Activated CD8-positive, alpha-beta memory T cell treated with anti-CD3 and anti-CD28 coated beads, Interleukin-2, amount 50 U/mL, for 1 hour (primary cell): ENCODE data around the gene U2AF1L4.
A peak's percentile ranks its signal among the peaks of the same experiment; 100 is the strongest.

ENCODE experiments used
- DNase-seq: peaks from one replicate; pipeline ENCODE4 v3.0.0-alpha.2; 2020; ENCODE audit errors: extremely low read depth

The U2AF1L4 gene

GRCh38 chr19:35757231-35757748, 12.1 kb upstream of the U2AF1L4 start:
- no peak for DNase-seq

GRCh38 chr19:35756377-35757230, 11.4 kb upstream of the U2AF1L4 start, which contains the start of gene HSPB6:
HSPB6 (minus strand) TSS chr19:35757029; CDS start chr19:35757008, 21 bp downstream.
- DNase-seq, result no peak

DNA sequence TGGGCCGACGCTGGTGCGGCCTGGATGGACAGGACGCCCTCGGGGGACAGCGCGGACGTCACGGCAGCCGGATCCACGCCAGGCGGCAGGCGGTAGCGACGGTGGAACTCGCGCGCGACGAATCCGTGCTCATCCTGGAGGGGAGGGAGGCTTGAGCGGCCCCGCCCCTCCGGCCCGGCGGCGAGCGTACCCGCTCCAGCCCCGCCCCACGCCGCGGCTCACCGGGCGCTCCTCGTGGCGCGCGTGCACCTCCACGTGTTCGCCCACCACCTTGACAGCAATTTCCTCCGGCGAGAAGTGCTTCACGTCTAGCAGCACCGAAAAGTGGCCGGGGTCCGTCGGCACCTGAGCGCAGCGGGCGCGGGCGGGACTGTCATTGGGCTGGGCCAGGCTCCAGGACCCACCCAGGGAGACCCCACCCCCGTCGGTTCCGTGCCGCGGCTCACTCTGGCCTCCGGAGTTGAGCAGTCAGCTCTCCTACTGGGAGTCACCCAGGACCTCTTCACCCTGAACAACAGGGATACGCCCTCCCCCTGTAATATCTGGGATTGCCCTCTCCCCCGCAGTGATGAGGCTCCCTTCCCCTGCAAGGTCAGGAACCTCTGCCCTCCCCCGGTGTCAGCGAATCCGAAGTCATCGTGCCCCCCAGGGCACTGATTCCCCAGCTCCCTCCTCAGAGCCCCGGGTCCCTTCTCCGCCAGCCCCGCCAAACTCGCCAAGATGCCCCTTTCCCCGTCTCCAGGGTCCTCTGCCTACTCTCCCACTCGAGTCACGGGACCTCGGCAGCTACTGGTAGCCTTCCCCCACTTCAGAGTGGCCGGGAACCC, 10.5 kb upstream of the U2AF1L4 start:
- no peak for DNase-seq

- no peak for DNase-seq
Observed at GRCh38 chr19:35755131-35755549, 9.9 kb upstream of the U2AF1L4 start.

- DNase-seq, result no peak
Observed at GRCh38 chr19:35754370-35755130, 9.3 kb upstream of the U2AF1L4 start.

- no peak for DNase-seq
Observed at GRCh38 chr19:35753634-35754369, 8.6 kb upstream of the U2AF1L4 start.

- no peak for DNase-seq
Observed at GRCh38 chr19:35752746-35753350, 7.6 kb upstream of the U2AF1L4 start.

- no peak for DNase-seq
Observed at GRCh38 chr19:35751839-35752745, 6.9 kb upstream of the U2AF1L4 start.

- DNase-seq, result no peak
Observed at GRCh38 chr19:35750167-35750566, 4.9 kb upstream of the U2AF1L4 start.

GRCh38 chr19:35748106-35749020, 3.1 kb upstream of the U2AF1L4 start, which contains the start of gene LIN37:
LIN37 (plus strand) TSS chr19:35748576; CDS start chr19:35748725, 149 bp downstream.
- peak; percentile 98 for DNase-seq

DNA sequence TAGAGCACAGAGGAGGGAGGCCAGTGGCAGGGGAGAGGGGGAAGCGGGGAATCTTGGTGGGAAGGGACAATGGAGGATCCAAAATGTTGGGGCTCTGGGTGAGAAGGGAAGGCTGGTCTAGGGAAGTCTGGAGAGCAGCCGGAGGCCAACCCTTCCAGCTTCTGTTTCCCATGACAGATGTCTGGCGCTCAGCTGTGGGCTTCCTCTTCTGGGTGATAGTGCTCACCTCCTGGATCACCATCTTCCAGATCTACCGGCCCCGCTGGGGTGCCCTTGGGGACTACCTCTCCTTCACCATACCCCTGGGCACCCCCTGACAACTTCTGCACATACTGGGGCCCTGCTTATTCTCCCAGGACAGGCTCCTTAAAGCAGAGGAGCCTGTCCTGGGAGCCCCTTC, 1.3 kb upstream of the U2AF1L4 start:
- DNase-seq, result no peak

GRCh38 chr19:35746087-35746462, 857 bp upstream of the U2AF1L4 start:
- DNase-seq, result no peak

DNA sequence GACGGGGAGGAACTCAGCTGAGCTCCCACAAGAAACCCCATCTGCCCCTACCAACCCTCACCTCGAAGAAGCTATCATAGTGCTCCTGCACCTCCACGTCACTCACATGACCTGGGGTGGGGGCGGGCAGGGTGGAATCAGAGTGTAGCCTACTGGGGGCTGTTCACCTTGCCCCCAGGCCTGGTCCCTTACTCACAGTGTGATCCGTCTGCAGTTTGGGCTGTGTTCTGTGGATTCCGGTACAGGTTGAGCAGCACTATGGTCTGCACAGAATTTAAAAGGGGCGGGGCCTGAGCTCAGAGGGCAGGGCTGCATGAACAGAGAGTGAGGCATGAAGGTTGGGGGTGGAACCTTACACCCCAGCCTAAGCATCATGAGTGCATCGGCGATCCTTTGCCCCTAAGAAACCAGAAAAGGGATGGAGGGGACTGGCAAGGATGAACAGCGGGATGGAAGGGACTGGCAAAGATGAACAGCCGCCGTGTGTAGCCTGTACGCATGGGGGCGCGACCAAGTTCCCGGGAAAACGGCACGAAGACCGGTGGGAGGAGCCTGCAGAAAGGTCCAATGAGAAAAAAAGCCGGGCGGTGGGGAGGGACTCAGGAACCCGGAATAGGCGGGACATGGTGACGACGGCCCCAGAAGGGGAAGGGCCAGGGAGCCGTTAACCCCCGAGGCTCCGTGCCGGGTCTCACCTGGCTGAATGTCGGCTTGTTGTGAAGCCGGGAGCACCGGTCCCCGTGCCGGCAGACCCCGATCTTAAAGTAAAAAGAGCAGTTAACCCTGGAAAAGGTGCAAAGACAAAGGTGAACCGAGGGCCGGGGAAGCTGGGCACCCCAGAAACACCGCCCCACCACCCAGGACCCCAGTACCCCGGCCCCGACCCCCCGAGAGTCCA, 539 bp downstream of the U2AF1L4 start:
- DNase-seq, result peak; percentile 89

DNA sequence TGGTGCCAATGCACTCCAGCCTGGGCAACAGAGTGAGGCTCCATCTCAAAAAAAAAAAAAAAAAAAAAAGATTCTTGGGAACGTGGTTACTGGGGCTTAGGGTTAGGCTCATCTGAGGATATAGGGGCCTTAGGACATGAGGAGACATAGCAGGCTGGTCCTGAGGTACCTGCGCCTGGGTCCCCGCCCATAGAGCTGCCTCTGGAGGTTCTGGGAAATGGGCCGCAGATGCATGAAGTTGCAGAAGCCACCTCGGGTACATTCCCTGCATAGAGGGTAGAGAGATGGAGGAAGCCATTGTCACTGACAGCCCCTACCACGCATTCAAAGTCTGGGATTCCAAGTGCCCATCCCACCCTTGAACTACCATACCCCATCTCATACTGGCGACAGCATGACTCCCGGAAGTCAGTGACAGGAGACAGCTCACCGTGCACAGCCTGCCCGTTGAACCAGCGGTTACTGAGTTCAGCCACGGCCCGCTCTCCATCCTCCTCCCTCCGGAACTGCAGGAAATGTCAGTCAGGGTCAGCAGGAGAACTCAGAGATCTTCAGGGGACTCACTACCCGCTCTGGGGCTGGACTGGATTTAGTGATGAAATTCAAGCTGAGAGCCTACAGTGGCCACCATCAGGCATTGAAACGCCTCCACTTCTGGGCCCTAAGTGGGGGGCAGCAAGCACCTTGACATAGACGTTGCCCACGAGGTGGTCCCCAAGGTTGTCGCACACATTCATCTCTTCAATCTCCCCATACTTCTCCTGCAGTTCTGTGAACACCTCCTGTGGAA, 1.4 kb downstream of the U2AF1L4 start:
- no peak for DNase-seq

DNA sequence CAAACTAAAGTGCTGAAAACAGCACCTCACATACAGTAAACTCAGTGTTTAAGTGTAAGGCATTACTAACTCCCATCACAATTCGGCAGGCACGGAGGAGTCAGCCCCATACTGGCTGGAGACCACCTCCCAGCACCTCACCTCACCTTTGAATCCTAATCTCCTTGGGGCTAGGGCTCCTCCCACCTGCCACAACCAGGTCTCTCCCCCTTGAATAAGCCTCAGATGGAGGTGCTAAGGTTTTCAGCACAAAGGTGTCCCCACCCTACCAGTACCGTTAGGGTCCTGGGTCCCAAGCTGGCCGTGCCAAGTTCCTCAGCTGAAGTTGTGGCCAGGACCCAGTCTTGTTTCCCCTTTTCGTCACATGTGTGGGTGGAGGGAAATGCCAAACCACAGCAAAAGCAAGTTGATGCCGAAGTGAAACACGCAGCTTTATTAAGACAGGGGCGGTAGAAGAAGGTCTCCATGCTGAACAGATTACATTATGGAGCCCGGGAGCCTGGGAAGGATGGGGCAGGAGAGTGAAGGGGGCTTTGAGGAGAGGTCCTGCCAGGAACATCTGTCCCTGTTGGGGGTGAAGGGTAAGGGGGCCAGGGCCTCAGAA, 3.0 kb downstream of the U2AF1L4 start, which contains the start of gene IGFLR1:
IGFLR1 (minus strand) TSS at position 332 of the 604 bp plus-strand sequence. CDS start 1,272 bp downstream, outside the sequence.
- DNase-seq, result no peak

DNA sequence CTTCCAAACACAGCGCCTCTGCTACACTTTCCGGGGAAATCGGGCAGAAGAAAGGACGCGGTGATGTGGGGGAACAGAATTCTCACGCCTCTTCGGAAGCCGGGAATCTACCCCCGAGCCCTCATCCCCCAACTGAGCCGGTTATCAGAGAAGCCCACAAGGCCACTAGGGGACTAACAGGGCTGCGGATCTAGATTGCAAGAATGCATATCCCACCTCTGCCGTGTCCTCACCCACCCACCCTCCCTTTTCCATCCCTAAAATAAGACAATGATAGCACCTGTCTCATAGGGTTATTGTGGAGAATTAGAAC, 4.1 kb downstream of the U2AF1L4 start:
- DNase-seq, result no peak
